Activated CD4-positive, alpha-beta T cell treated with anti-CD3 and anti-CD28 coated beads, Interleukin-2, amount 50 U/mL, for 4 hours (primary cell): Measurements from ENCODE around the gene HPS1.
A peak's percentile ranks its signal among the peaks of the same experiment; 100 is the strongest.

ENCODE experiments used
- DNase-seq, 2 experiments: peaks; one replicate each; pipeline ENCODE4 v3.0.0-alpha.2; 2020

Gene HPS1

GRCh38 chr10:98446661-98447221 is at the start of gene HPS1:
Gene HPS1, minus strand, starts transcription at chr10:98446935. Its CDS starts 3,695 bp downstream, at chr10:98443240.
- DNase-seq: peak; percentile 71 to 75

- no peak for DNase-seq
Observed at GRCh38 chr10:98492763-98493162, 46.0 kb upstream of the HPS1 start.

GRCh38 chr10:98489561-98490481 is 43.1 kb upstream of the HPS1 start:
- no peak for DNase-seq

GRCh38 chr10:98488669-98489430 is 42.1 kb upstream of the HPS1 start:
- DNase-seq: no peak

- no peak for DNase-seq
Observed at GRCh38 chr10:98487649-98488048, 40.9 kb upstream of the HPS1 start.

GRCh38 chr10:98486421-98486820 is 39.7 kb upstream of the HPS1 start:
- DNase-seq: no peak

DNA sequence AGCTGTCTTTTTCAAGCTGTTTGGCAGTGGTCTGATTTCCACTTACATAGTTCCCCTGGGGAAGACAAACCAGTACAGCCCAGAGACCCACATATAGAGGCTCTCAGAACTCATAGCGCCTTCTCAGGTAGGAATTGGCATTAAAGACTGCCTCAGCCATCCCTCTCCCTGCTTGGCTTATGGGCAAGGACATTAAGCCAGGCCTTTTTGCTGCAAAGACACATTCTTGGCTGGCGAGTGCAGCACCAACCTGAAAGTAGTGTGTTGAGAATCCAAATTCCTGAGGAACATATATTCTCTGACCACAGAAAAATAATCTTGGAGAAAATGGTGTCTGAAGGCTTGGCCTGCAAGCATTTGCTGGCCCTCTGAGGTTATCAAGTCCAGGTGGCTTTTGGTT is 39.2 kb upstream of the HPS1 start:
- DNase-seq: no peak

GRCh38 chr10:98483658-98484057 is 36.9 kb upstream of the HPS1 start:
- DNase-seq: no peak

- DNase-seq: no peak
Observed at GRCh38 chr10:98482096-98482495, 35.4 kb upstream of the HPS1 start.

DNA sequence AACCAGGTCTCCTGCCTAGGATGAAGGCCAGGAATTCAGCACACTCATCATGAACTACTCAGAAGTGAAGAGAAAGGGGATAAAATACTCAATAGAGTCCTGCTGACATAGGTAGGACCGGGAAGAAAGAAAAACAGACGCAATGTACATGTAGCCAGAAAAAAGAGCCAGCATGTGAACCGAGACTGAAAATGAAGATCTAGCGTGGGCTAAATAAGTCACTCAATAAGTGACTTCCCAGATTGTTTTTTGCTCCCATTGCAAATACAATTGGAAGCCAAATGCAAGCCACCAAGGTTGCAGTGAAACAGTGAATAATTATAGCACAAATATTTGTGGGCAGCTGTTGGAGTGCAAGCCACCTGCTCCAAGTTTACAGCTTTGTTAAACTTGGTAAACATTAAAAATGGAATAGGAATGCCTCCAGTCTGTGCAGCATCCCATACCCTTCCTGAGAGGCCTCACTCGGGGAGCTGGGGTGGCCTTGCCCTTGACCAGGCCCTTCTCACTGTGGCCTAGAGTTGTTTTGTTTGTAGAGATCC is 34.7 kb upstream of the HPS1 start:
- DNase-seq: no peak

DNA sequence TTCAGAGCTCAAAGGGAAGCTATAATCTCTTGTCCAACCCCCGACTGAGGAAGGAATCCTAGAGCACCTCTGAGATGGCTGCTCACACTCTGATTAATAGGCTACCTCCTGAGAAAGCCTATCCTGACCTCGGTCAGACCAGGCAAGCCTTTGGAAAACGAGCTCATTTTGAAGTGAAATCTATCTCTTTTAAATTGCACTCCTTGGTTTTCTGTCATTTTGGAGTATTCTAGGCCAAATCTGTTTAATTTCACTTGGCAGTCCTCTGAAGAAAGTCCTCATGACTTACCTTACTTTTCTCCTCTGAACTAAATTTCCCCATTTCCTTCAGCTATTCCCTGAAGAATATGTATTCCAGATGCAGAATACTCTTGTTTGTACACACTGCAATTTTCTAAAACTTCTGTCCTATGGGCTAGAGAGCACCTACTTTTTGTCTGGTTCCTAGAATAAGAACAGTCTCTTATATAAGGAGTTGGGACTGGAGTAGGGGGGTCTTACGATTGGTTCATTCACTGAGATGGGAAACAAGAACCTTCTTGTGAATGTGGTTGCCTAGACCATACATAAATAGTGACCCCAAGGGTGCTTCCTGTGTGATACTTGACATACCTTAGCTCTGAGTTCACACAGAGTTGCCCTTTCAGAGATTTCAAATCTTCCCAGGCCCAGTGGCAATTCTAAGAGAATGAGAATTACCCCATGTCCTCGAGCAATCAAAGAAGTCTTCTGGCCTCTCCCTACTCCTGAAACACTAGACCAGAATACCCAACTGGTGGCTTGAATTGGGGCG is 31.9 kb upstream of the HPS1 start:
- no peak for DNase-seq

DNA sequence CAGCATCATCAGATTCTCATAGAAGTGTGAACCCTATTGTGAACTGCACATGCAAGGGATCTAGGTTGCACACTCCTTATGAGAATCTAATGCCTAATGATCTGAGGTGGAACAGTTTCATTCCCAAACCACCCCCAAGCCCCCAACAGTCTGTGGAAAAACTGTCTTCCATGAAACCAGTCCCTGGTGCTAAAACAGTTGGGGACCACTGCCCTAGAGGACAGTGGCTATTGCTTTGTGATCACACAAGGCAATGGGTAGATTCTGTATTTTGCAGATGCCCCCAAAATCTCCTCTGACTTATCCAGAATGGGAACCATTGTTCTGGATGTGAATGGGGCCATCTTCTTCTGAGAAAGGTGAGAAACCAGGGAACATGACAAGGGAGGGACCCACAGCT is 31.1 kb upstream of the HPS1 start:
- no peak for DNase-seq

DNA sequence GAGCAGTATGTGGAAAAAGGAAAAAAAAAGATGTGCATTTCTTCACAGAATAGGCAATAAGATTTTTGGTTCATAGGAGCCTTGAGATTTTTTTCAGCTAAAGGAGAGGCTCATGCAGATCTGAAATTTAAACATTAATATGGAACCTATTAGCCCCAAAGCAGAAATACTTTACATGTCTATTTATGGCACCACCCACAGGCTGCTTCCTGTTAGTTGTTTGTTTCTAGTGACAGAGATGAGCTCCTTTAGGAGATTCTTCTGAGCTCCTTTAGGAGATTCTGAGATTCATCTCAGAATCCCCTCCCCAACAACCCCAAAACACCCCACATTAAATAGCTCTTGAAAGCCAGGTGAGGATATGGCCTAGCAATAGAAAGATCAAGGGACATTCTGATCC is 27.9 kb upstream of the HPS1 start:
- no peak for DNase-seq

DNA sequence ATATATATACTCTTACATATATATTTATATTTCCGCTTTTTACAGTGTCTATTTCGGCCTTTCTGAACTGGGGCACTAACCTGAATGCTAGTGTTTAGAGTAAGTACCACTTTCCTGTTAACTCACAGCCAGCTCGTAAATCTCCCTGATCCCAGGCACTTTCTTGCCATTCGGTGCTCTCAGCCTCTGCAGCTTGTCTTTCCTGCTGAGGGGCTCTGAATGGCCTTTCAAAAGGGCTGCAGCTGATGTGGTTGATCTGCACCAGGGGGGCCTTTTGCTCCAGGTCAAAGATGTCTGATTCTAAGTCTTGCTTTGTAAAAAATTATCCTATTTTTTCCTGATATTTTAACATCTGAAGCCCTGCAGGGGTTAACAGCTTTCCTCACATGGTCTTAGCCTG is 25.5 kb upstream of the HPS1 start:
- DNase-seq: no peak

GRCh38 chr10:98470850-98471249 is 24.1 kb upstream of the HPS1 start:
- DNase-seq: no peak

DNA sequence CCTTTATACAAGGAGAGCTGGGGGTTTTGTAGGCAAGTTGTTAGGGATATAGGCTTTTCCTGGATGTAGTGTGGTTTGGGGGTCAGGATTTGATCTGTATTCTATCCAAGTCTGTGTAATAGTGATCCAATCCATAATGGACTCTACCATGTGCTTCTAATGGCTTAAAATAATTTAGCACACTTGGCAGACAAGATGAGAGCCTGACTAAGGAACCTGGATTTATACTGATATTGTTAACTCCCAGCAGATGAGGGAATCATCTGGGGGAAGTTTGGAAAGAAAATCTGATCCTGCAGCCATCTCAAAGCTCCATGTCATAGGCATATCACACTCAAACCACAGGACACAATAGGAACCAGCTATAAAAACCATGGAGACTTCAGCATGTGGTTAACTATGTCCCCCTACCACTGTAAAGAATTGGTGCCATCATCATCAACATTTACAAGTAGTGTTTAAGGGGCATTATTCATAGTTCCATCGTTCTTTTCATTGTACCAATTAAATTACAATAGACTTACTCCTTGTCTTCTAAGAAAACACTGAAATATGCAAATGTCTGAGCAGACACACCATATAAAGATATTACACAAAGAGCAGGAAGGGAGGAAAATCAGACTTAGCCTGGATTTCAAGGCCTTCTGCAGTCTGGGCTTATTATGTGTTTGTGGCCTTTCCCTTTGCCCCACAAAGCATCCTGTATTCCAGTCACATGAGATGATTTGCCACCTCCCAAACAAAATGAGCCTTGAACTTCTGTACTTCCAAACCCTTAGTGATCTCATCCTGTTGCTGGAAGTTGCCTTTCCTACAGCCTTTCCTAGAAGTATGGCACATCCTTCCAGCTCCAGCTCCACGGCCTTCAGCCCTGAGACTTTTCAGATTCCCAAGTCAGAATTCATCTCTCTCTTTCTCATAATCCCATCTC is 22.5 kb upstream of the HPS1 start:
- DNase-seq: no peak

GRCh38 chr10:98467506-98468318 is 21.0 kb upstream of the HPS1 start:
- DNase-seq: peak; percentile 37 to 48

DNA sequence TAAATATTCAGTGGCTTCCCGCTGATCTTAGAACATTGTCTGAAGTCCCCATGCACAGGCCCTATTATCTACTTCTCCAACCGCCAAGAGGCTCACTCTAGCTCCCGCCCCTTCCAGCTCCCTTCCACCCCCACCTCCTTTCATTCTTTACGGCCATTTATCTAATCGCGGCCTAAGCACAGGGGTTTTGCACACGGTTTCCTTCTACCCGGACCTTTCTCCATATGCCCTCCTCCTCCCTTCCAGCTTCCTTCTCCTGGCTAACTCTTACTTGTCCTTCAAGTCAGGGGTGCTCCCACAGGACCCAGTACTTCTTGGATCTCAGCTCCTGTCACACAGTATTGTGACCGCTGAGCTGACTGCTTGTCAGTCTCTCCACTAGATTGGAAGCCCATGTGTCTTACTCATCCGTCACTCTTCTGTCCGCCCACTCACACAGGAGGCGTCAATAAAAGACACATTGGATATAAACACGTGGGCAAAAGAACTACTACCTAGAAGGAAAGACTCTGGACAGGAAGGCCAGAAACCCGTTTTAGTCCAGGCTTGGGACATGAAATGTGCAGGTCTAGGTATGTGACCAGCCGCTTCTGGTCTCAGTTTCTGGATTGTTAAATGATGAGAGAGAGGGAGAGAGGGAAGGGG is 20.2 kb upstream of the HPS1 start:
- no peak for DNase-seq

- no peak for DNase-seq
Observed at GRCh38 chr10:98465866-98466265, 19.1 kb upstream of the HPS1 start.
